HUES64 (cell line): ENCODE measurements around the gene FIS1.
A peak's percentile ranks its signal among the peaks of the same experiment; 100 is the strongest.

ENCODE experiments used
- H3K27ac ChIP-seq: 2 replicates; pipeline ENCODE4 v1.7.0; 2013; ENCODE audit warnings: low read depth, low read length, inconsistent platforms
- H3K27me3 ChIP-seq: 2 replicates; pipeline ENCODE4 v1.6.1; 2013; ENCODE audit warnings: mild to moderate bottlenecking, low read length; ENCODE audit not compliant: insufficient read depth
- H3K36me3 ChIP-seq: 2 replicates; pipeline ENCODE4 v1.6.1; 2013; ENCODE audit warnings: mild to moderate bottlenecking, low read length; ENCODE audit not compliant: insufficient read depth
- H3K4me1 ChIP-seq: 2 replicates; pipeline ENCODE4 v1.6.1; 2013; ENCODE audit warnings: mild to moderate bottlenecking, low read length, moderate library complexity; ENCODE audit not compliant: insufficient read depth
- H3K4me3 ChIP-seq: 2 replicates; pipeline ENCODE4 v1.5.1; 2013; ENCODE audit warnings: mild to moderate bottlenecking, low read length, moderate library complexity
- H3K9ac ChIP-seq: 2 replicates; pipeline ENCODE4 v1.6.1; 2013; ENCODE audit warnings: mild to moderate bottlenecking, low read depth, low read length
- H3K9me3 ChIP-seq: 2 replicates; pipeline ENCODE4 v1.6.1; 2013; ENCODE audit warnings: low read depth, low read length; ENCODE audit not compliant: insufficient read depth
- whole genome bisulfite sequencing: fragments of 150-250, 120-280 bp; methylation state at CpG from one replicate; pipeline ENCODE4 v1.1.7; 2013; ENCODE audit warnings: missing lambda C conversion rate; 5-methylcytosine and 5-hydroxymethylcytosine counted together

The FIS1 gene

DNA sequence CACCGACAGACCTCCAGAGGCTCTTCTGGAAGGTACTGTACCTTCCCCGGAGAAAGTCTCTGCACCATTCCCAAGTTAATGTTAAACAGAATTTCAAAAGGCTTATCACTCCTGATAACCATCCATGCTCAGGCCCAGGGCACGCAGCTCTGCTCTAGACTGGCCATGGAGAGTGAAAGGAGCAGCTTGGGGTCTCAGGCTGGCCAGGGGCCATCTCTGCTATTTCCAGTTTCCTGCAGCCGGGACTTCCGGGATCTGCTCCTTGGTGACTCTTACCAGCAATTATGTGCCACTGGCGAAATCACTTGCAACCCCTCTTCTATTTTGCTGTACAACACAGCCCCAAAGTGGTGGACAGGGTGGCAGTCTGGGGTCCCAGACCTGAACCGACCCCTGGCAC, 13.2 kb downstream of the FIS1 start:
- 73% methylated on average over 7 of the region's 7 CpGs for WGBS
- no peak overlapping the region for H3K27ac ChIP-seq

DNA sequence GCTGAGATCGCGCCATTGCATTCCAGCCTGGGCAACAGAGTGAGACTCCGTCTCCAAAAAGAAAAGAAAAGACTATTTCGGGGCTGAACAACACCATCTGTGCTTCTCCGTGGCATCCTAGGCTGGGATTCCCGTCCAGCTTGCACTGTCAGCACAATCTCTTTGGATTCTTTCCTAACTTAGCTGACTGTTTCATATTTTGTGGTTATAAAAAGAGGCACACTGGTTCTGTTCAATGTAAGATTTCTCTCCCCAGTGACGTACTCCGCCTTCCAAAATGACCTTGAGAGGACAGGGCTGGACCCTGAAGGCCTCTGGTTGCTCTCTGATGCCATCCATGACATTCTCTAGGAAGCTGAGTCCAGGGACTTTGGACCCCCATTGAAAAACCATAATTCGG, 18.2 kb downstream of the FIS1 start:
- Histone ChIP-seq H3K9me3 (no peaks in the 10 kb centered on the region), H3K27ac (no peak overlapping the region), H3K4me1 (peaks cover 4% of the 10 kb centered on the region), H3K27me3 (no peaks in the 10 kb centered on the region), H3K4me3 (no peak overlapping the region), H3K9ac (no peak overlapping the region), H3K36me3 (peaks cover 31% of the 10 kb centered on the region)
- 92% methylated on average over 9 of the region's 9 CpGs for WGBS

More for the DNA sequence above, 13.2 kb downstream of the FIS1 start:
- Histone ChIP-seq H3K4me1 (peaks cover 7% of the 10 kb centered on the region), H3K27me3 (no peaks in the 10 kb centered on the region), H3K9me3 (no peaks in the 10 kb centered on the region), H3K9ac (peak overlapping the region; percentile 68; the same call in 1 of the 2 replicates), H3K4me3 (peak overlapping the region; percentile 76), H3K36me3 (peaks cover 7% of the 10 kb centered on the region)

DNA sequence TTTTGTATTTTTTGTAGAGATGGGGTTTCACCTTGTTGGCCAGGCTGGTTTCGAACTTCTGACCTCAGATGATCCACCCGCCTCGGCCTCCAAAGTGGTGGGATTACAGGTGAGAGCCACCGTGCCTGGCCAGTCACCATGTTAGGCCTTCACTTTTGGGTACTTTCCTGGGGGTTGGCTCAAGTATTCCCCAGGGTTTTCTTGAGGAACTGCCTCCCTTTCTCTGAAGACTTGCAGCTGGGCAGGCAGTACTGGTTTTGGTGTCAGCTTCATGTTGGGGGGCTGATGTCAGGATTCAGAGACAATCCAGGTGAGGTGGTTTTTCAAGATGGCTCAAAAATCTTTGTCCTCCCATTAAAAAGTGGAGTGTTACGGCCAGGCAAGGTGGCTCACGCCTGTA, 19.2 kb downstream of the FIS1 start:
- 95% methylated on average over 6 of the region's 6 CpGs for WGBS
- peaks cover 31% of the 10 kb centered on the region for H3K36me3 ChIP-seq

DNA sequence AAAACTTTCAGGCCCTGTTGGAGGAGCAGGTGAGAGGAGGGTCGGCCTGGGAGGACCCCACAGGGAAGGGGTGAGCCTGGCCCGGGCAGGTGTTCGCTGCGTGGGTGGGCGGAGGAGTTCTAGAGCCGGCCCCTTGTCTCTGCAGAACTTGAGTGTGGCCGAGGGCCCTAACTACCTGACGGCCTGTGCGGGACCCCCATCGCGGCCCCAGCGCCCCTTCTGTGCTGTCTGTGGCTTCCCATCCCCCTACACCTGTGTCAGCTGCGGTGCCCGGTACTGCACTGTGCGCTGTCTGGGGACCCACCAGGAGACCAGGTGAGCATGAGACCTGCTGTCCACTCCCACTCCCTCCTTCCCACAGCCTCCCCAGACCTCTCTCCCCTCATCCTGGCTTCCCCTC, 21.4 kb downstream of the FIS1 start:
- Histone ChIP-seq H3K4me1 (no peaks in the 10 kb centered on the region), H3K27ac (no peak overlapping the region), H3K9ac (no peak overlapping the region), H3K4me3 (no peak overlapping the region), H3K36me3 (peaks cover 31% of the 10 kb centered on the region), H3K27me3 (no peaks in the 10 kb centered on the region), H3K9me3 (no peaks in the 10 kb centered on the region)
- WGBS: 93% methylated on average over 15 of the region's 15 CpGs

More for the DNA sequence above, 19.2 kb downstream of the FIS1 start:
- H3K9ac ChIP-seq: no peak overlapping the region
- no peak overlapping the region for H3K27ac ChIP-seq
- no peak overlapping the region for H3K4me3 ChIP-seq
- H3K9me3 ChIP-seq: no peaks in the 10 kb centered on the region
- H3K4me1 ChIP-seq: no peaks in the 10 kb centered on the region
- no peaks in the 10 kb centered on the region for H3K27me3 ChIP-seq

DNA sequence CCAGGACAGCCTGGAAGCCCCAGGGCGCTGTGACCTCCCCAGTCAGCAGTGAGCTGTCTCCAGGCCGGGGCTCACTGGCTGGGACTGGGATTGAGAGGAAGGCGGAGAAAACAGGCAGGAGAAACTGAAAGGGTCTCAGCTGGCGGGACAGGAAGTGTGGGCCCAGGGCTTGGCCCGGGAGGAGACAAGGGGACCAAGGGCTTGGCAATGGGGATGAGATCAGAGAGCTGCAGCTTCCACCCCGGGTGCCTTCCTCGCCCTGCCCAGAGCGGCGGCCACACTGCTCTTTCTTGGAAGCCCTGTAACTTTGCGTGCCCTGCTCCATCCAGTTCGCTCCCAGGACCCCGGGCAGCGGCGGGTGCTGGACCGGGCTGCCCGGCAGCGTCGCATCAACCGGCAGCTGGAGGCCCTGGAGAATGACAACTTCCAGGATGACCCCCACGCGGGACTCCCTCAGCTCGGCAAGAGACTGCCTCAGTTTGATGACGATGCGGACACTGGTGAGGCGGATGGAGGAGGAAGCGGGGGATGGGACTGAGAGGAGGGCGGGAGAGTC, 22.5 kb downstream of the FIS1 start:
- Histone ChIP-seq H3K27ac (no peak overlapping the region), H3K4me1 (no peaks in the 10 kb centered on the region), H3K27me3 (no peaks in the 10 kb centered on the region), H3K9ac (no peak overlapping the region), H3K4me3 (no peak overlapping the region), H3K9me3 (no peaks in the 10 kb centered on the region), H3K36me3 (peaks cover 26% of the 10 kb centered on the region)
- WGBS: 87% methylated on average over 27 of the region's 27 CpGs

DNA sequence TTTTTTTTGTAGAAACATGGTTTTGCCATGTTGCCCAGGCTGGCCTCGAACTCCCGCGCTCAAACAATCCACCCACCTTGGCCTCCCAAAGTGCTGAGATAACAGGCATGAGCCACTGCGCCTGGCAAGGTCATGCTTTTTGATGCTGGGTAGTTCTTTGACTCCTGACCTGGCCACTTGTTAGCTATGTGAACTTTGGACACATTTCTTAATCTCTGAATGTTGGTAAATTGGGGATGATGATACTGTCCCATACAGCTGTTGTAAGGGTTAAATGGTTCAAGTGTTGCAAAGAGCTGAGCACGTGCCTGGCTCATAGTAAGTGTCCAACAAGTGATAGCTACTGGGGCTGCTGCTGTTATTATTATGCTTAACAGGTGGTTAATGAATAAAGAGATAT, 24.6 kb downstream of the FIS1 start:
- Histone ChIP-seq H3K9me3 (no peaks in the 10 kb centered on the region), H3K4me3 (no peak overlapping the region), H3K27ac (no peak overlapping the region), H3K36me3 (peaks cover 23% of the 10 kb centered on the region), H3K4me1 (peaks cover 5% of the 10 kb centered on the region; the same call in 1 of the 2 replicates), H3K9ac (no peak overlapping the region), H3K27me3 (no peaks in the 10 kb centered on the region)
- WGBS: 95% methylated on average over 5 of the region's 5 CpGs

DNA sequence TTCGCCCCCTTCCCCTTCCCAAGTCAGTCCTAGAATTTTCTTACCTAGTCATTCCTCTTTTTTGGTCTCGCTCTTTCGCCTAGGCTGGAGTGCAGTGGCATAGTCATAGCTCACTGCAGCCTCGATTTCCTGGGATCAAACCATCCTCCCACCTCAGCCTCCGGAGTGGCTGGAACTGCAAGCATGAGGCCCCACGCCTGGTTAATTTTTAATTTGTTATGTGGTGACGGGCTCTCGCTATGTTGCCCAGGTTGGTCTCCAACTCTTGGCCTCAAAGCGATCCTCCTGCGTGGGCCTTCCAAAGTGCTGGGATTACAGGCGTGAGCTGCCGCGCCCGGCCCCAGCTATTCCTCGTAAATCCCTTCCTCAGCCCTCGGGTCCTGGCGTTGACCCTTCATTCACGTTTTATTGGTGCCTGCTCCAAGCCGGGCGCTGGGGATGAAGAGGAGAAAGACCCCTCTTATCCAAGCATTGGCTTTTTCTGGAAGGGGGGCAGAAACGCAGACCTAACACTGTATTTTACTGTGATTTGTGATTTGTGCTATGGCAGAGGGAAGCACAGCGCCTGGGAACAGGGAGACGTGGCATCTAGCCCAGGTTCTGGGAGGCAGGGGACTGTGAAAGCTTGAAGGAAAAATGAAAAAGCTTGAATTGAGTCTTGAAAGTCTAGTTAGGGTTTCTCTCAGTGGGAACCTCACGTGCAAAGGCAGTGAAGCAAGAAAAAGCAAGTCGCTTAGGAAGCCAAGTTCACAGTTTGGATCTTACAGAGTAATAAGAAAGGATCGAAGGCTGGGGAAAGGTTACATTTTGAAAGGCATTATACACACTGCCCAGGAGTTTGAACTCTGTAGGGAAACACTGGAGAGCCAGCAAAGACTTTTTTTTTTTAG, 26.4 kb downstream of the FIS1 start:
- peak overlapping the region; percentile 29; the same call in 1 of the 2 replicates for H3K27ac ChIP-seq
- no peaks in the 10 kb centered on the region for H3K27me3 ChIP-seq
- H3K4me3 ChIP-seq: peak overlapping the region; percentile 80
- H3K36me3 ChIP-seq: peaks cover 12% of the 10 kb centered on the region
- WGBS: 13% methylated on average over 25 of the region's 26 CpGs
- peaks cover 5% of the 10 kb centered on the region; the same call in 1 of the 2 replicates for H3K4me1 ChIP-seq
- H3K9ac ChIP-seq: peak overlapping the region; percentile 60
- no peaks in the 10 kb centered on the region for H3K9me3 ChIP-seq

DNA sequence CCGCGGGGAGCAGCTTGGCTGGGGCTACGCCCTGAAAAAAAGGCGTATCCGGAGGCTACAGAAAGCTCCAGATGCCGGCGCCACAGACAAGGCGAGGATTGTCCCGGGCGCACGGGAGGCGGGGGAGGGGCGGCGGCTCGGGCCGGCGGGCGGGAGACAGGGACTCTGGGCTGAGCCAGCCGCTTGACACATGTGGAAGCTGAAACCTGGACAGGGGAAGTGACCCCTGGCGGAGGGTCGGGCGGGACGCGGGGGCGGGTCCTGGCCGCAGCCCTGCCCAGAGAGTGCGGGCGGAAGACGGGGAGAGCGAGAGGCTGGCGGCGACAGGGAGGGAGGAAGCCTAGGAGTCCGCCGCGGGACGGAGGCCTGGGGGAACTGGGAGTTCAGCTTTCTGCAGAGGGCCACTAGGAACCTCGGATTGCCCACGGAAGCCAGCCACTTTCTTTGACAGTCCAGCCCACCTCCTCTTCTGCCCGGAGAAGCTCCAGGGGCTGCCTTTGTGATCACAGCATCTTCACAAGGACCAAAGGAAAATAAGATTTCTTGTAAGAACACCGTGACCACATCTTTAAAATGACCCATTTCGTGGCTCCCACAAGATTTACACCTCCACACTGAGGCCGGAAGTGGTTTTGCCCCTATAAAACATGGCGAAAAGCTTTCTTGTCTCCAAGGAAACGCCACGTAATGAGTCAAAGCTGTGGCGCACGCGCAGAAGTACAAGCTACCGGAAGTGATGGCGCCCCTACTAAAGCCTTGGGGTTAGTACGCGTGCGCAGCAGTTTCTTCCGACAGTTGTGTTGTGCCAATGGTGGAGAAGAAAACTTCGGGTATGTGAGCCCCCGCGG, 27.3 kb downstream of the FIS1 start, which contains the start of the genes PLOD3 and ZNHIT1:
Gene PLOD3 (minus strand): TSS at position 194 of the 848 bp plus-strand sequence. CDS start 307 bp downstream, outside the sequence.
Gene ZNHIT1 (plus strand): TSS at position 778 of the 848 bp plus-strand sequence. CDS start 31 bp downstream, at position 809.
- H3K36me3 ChIP-seq: peaks cover 12% of the 10 kb centered on the region
- peak within 1 kb of the TSS; percentile 96 for H3K27ac ChIP-seq
- H3K27me3 ChIP-seq: no peaks in the 10 kb centered on the region
- H3K9ac ChIP-seq: peak within 1 kb of the TSS; percentile 69
- no peaks in the 10 kb centered on the region for H3K9me3 ChIP-seq
- peak within 1 kb of the TSS; percentile 80 for H3K4me3 ChIP-seq
- WGBS: under 1% methylated on average over 57 of the region's 57 CpGs
- H3K4me1 ChIP-seq: peaks cover 5% of the 10 kb centered on the region; the same call in 1 of the 2 replicates

DNA sequence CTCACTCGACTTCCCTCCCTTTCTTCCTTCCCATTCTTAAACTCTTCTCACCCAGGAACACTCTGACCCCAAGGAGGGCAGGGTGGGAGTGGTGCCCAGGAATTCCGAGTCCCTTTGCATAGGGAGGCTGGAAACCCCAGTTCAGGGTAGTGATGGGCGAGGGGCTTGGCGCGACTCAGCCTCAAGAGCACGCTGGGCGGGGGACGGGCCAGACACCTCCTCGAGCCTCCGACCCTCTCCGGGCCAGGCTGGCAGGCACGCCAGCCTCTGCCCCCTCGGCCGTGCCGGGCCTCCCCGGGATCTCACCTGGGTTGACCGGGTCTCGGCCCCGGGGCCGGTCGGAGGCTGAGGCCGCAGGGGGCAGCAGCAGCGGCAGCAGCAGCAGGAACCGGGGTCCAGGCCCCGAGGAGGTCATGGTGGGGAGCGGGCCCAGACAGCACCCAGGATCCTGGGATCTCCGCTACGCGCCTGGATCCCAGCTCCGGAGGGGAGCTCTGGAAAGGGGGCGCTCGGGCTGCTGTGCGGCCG, 28.0 kb downstream of the FIS1 start:
- peaks cover 5% of the 10 kb centered on the region; the same call in 1 of the 2 replicates for H3K4me1 ChIP-seq
- no peaks in the 10 kb centered on the region for H3K9me3 ChIP-seq
- H3K36me3 ChIP-seq: peaks cover 14% of the 10 kb centered on the region
- under 1% methylated on average over 34 of the region's 34 CpGs for WGBS
- H3K27me3 ChIP-seq: no peaks in the 10 kb centered on the region
- peak overlapping the region; percentile 80 for H3K4me3 ChIP-seq
- peak overlapping the region; percentile 96; the same call in 1 of the 2 replicates for H3K27ac ChIP-seq
- peak overlapping the region; percentile 68 for H3K9ac ChIP-seq

DNA sequence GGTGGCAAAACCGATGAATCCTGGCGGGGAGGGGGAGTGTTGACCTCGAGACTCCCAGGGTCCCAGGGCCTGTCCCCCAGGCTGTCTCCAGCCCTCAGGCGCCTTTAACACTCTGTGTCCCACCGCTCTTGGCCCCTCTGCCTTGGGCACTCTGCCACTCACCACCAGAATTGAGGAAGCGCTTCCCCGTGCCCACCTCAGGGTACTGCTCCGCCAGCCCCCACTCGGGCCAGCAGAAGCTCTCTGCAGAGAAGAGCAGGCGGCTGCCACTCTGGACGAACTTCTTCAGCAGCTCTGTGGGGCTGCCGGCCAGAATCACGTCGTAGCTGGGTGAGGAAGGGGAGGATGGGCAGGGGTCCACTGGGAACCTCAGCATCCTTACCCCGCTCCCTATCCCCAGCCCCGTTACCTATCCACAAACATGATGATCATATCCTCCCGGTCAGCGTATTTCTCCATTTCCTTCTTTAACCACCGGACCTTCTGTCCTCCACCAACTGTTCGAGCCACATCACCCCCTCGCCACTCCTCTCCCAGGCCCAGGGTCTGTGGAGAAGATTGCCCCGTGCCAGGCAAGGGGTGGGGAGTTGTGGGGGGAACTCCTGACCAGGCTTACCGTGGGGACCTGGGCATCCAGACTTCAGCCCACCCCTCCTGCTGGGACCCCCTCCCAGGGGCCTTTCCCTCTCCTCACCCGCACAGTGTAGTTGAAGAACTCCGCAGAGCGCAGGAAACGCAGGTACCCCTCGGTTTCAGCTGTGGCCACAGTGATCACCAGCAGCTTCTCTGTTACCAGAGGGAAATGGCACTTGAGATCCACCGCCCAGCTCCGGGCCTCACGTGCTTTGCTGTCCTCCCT, 28.7 kb downstream of the FIS1 start:
- H3K9me3 ChIP-seq: no peaks in the 10 kb centered on the region
- H3K36me3 ChIP-seq: peaks cover 21% of the 10 kb centered on the region
- H3K27me3 ChIP-seq: no peaks in the 10 kb centered on the region
- peak overlapping the region; percentile 68; the same call in 1 of the 2 replicates for H3K9ac ChIP-seq
- H3K4me3 ChIP-seq: peak overlapping the region; percentile 80
- no peak overlapping the region for H3K27ac ChIP-seq
- peaks cover 5% of the 10 kb centered on the region; the same call in 1 of the 2 replicates for H3K4me1 ChIP-seq
- 71% methylated on average over 30 of the region's 31 CpGs for WGBS
